HG03565 (cell line): Measurements from ENCODE around the gene RBBP6.
A peak's percentile ranks its signal among the peaks of the same experiment; 100 is the strongest.
"Not testable (repeated sequence)": the region's sequence is repeated elsewhere in the genome, so short reads cannot be mapped to it uniquely, and the experiment has no call there.

ENCODE experiments used
- ATAC-seq: cut with Tn5 transposase; IDR thresholded peaks from one replicate; pipeline ENCODE4 v1.9.1; 2021; ENCODE audit warnings: mild to moderate bottlenecking, moderate library complexity; ENCODE audit not compliant: unreplicated experiment

Gene RBBP6

GRCh38 chr16:24539295-24539849 is at the start of gene RBBP6:
Gene RBBP6, plus strand, starts transcription at chr16:24539566. Its CDS starts 1,061 bp downstream, at chr16:24540627.
- ATAC-seq, result peak; percentile 89

DNA sequence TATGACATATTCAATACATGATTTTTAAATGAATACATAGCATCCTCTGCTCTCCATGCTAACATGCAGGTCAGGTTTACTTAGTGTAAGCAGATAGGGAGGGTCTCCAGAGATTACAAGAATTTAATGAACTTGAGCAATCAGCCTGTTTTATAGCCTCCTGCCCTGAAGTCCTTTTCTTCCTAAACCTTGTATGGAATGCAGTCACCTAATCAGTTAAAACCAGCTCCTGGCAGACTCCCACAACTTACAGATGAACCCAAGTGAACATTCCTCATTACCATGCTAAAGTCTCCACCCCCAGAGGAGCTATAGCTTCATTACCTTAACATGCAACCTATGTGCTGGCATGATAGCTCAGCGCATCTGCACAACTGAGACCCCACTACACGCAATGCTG is 48.5 kb upstream of the RBBP6 start:
- ATAC-seq, result no peak

- no peak for ATAC-seq
Measured at GRCh38 chr16:24491731-24492130, 47.6 kb upstream of the RBBP6 start.

DNA sequence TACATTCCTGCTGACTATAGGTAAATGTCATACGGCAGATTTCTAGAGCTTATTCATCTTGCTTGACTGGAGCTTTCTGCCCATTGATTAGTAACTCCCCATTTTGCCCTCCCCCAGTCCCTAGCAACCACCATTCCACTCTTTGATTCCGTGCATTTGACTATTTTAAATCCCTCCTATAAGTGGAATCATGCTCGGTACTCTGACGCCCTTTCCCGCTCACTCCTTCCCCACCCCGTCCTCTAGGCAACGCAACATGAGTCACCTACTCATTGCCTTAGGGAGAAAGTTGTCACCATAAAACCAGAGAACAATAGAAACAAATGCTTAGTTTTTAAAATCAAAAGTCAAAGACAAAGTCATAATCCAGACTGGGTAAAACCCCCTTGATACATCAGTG is 45.5 kb upstream of the RBBP6 start:
- no peak for ATAC-seq

- not testable (repeated sequence) for ATAC-seq
Measured at GRCh38 chr16:24495207-24495606, 44.2 kb upstream of the RBBP6 start.

- ATAC-seq, result no peak
Measured at GRCh38 chr16:24497440-24497839, 41.9 kb upstream of the RBBP6 start.

- ATAC-seq, result no peak
Measured at GRCh38 chr16:24499193-24499814, 40.1 kb upstream of the RBBP6 start.

GRCh38 chr16:24504472-24505345 is 34.7 kb upstream of the RBBP6 start:
- no peak for ATAC-seq

GRCh38 chr16:24505959-24506358 is 33.4 kb upstream of the RBBP6 start:
- ATAC-seq, result no peak

- ATAC-seq, result no peak
Measured at GRCh38 chr16:24507959-24508480, 31.3 kb upstream of the RBBP6 start.

DNA sequence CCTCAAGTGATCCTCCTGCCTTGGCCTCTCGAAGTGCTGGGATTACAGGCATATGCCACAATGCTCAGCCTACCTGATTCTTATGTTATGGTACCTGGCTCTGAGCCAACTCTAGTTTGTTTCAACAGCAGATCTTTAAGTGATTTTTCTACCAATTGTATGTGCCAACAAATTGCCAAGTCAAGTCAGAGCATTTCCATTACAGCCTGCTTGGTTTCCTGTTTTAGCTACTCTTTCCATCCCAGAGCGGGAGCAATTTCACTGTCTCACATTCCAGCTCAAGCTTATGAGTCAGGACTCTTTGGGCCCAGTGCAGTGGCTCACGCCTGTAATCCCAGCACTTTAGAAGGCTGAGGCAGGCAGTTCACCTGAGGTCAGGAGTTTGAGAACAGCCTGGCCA is 30.8 kb upstream of the RBBP6 start:
- no peak for ATAC-seq

DNA sequence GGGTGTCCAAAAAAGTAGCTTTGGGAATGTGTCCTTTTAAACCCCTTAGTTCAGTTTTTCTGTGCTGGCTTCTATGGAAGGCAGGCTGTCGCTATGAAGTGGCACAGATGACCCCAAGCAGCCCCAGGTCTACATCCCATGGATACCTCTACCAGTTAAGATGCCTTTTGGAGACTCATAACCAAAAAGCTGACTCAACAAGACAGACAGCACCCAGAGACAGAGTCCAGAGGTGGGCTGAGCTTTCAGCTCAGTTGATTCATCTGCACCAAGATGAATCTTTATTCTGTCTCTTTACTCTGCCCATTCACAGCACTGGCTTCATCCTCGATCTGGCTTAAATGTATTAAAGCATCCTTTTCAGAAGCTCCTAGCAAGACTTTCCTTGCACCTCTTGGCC is 29.8 kb upstream of the RBBP6 start:
- no peak for ATAC-seq

DNA sequence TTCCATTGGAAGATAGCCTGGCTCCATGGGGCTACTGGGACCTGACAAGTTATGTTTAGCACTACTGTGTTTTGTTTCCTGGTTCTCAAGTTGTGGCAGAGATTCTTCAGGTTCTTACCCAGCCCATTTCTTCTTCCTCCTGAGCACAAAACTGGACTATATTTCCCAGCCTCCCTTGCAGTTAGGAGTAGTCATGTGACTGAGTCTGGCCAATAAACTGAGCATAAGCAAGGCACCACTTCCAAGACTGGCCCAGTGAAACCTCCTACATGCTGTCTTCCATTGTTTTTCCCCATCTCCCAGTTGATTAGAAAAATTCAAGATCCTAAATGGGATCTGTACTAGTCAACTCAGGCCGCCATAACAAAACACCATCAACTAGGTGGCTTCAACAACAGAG is 28.2 kb upstream of the RBBP6 start:
- no peak for ATAC-seq

DNA sequence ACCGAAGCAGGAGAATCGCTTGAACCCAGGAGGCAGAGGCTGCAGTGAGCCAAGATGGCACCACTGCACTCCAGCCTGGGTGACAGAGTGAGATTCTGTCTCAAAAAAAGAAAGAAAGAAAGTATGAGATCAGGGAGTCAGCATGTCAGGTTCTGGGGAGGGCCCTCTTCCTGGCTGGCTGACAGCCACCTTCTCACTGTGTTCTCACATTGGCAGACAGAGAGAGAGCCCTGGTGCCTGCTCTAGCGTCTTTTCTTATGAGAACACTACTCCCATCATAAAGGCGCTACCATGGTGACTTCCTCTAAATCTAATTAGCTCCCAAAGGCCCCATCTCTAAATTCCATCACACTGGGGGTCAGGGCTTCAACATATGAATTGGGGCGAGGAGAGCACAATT is 27.6 kb upstream of the RBBP6 start:
- no peak for ATAC-seq

- ATAC-seq, result no peak
Measured at GRCh38 chr16:24514096-24514495, 25.3 kb upstream of the RBBP6 start.

- ATAC-seq, result no peak
Measured at GRCh38 chr16:24515186-24515585, 24.2 kb upstream of the RBBP6 start.

DNA sequence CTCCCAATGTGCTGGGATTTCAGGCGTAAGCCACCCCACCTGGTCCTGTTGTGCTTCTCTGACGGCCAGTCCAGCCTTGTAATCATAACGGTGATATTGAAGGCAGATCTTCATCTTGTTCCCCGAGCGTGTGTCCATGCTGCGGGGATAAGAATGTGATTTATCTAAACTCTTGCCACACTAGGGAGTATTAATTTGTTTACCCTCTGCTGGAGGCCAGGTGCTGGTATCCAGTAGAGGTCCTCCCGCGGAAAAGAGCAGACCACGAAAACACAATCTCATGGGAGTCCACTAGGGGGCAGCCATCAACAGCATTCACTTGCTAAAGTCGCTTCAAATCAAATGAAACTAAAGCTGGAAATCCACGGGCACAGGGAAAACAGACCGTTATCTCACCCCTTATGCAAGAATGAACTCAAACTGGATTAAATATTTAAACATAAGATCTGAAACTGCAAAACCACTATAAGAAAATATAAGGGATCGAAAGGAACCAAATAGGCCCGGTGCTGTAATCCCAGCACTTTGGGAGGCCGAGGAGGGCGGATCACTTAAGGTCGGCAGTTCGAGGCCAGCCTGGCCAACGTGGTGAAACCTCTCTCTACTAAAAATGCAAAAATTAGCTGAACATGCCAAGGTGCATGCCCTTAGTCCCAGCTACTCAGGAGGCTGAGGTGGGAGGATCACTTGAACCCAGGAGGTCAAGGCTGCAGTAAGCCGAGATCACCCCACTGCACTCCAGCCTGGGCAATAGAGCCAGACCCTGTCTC is 22.3 kb upstream of the RBBP6 start:
- no peak for ATAC-seq

DNA sequence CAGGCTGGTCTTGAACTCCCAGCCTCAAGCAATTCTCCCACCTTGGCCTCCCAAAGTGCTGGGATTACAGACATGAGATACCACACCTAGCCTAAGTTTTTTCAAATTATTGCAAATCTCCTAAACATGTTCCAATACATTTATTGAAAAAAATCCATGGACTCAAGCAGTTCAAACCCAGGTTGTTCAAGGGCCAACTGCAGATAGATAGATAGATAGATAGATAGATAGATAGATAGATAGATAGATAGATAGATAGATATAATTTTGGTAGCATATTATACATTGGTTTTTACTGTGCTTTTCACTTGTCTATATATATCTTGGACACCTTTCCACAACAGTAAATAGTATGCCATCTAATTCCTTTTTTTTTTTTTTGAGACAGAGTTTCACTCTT is 20.9 kb upstream of the RBBP6 start:
- no peak for ATAC-seq

DNA sequence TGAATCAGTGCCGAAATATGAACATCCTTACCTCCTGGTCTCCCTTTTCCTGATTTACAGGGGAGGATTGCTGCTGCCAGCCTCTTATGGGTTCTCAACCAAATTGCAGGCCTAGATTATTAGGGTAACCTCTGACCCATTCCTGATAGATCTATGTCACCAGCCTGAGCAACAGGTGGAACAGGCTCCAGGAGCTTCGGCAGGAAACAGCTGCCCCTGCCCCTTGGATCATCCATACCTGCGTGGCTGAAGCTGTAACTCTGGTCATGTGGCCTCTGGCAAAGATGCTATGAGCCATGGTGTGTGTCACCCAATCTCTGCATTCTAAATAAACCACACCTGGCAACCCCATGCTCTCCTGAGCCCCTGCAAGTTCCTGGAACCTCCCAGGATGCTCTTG is 18.4 kb upstream of the RBBP6 start:
- no peak for ATAC-seq

DNA sequence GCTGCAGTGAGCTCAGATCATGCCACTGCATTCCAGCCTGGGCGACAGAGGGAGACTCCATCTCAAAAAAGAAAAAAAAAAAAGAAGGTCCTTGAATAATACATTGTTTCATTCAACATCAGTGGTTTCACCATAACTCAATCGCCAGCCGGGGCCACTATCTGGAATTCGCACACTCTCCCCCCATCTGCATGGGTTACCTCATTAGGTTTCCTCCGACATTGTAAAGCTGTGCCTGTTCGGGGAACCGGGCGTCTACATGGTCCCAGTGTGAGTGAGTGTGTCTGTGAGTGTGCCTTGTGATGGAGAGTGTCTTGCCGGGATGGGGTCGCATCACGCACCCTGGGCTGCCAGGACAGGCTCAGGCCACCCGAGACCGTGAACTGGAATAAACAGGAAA is 16.6 kb upstream of the RBBP6 start:
- ATAC-seq, result no peak

- ATAC-seq, result no peak
Measured at GRCh38 chr16:24523569-24523968, 15.8 kb upstream of the RBBP6 start.
